IMR-90 (cell line): Measurements from ENCODE around the gene DNAJC5.

Experiments
- CEBPB ChIP-seq: IDR thresholded peaks from 2 replicates; pipeline ENCODE4 v1.6.1; 2012; ENCODE audit warnings: low read depth, low read length, improper control_type of control experiment
- CTCF ChIP-seq: conservative IDR thresholded peaks from 2 replicates; pipeline ENCODE4 v1.5.1; 2012; ENCODE audit warnings: mild to moderate bottlenecking, low read depth, low read length, improper control_type of control experiment
- MAZ ChIP-seq: IDR thresholded peaks from 2 replicates; pipeline ENCODE4 v1.6.1; 2012; ENCODE audit warnings: low read depth, mild to moderate bottlenecking, low read length, improper control_type of control experiment, moderate library complexity, borderline replicate concordance
- POLR2A ChIP-seq: IDR thresholded peaks from 2 replicates; pipeline ENCODE4 v1.6.1; 2012; ENCODE audit warnings: mild to moderate bottlenecking, low read depth, low read length
- RAD21 ChIP-seq: IDR thresholded peaks from 2 replicates; pipeline ENCODE4 v1.6.1; 2012; ENCODE audit warnings: low read length, improper control_type of control experiment
- RFX5 ChIP-seq: IDR thresholded peaks from 2 replicates; pipeline ENCODE4 v1.8.0; 2012; ENCODE audit warnings: low read depth, mild to moderate bottlenecking, low read length, moderate library complexity
- SMC3 ChIP-seq: fragments of 150-350 bp; IDR thresholded peaks from 2 replicates; pipeline ENCODE4 v1.6.1; 2016; ENCODE audit warnings: low read depth, mild to moderate bottlenecking, antibody characterized with exemption, low read length, moderate library complexity

- TF ChIP-seq CTCF = no peak
- TF ChIP-seq SMC3 = no peak
- TF ChIP-seq CEBPB = no peak
- no peak for TF ChIP-seq RFX5
- no peak for TF ChIP-seq POLR2A
- TF ChIP-seq RAD21 = no peak
- TF ChIP-seq MAZ = no peak
These were observed 42.7 kb downstream of the DNAJC5 start for GRCh38 chr20:63937596-63937995.
